HCT116 (cell line): Measurements from ENCODE around the gene ACSL3. TPM values are rescaled to one million over a fixed set of nuclear protein-coding genes. Genes with fewer than 3 reads are reported as not detected.

Source experiments
- ATAC-seq: fragments of 200-7000 bp; cut with Tn5 transposase; 2 replicates; pipeline ENCODE4 v1.9.1; 2020; ENCODE audit warnings: mild to moderate bottlenecking, moderate library complexity
- BruUV-seq: library from RNA; stranded (reverse); fragments of 400-500 nt; replicated peaks from 2 replicates; lab custom pipeline; 2021; lab: Mats Ljungman, UMichigan
- CTCF ChIA-PET: fragments of 300-600 bp; sonication (Branson Sonifier 250); formaldehyde crosslinking; loops from one replicate; lab custom pipeline; 2021; ENCODE audit warnings: antibody characterized with exemption; lab: Charles Lee
- POLR2A ChIA-PET: fragments of 300-600, 350-600 bp; sonication (Branson Sonifier 250); formaldehyde crosslinking; loops from one replicate; lab custom pipeline; 2021; ENCODE audit warnings: antibody characterized with exemption; lab: Charles Lee
- RAD21 ChIA-PET, 2 experiments: fragments of 300-600 bp; sonication (Branson Sonifier 250); formaldehyde crosslinking; loops; one replicate each; lab custom pipeline; 2023; ENCODE audit warnings: low total read pairs in 2 of 2; ENCODE audit not compliant: uncharacterized antibody in 2 of 2, unreplicated experiment in 2 of 2, low non-redundant PET in 1 of 2; lab: Charles Lee
- DNase-seq: peaks from one replicate; pipeline ENCODE4 v3.0.0-alpha.2; 2010; ENCODE audit warnings: low read depth, low spot score
- H2AFZ ChIP-seq: fragments of 200-600 bp; shearing (Covaris generic), sonication (generic); 2 replicates; pipeline ENCODE4 v1.6.1; 2017; ENCODE audit warnings: low read depth, mixed run types, mixed read lengths, antibody characterized with exemption, low read length; ENCODE audit not compliant: poor library complexity, severe bottlenecking
- H3K27ac ChIP-seq: 2 replicates; pipeline ENCODE4 v1.5.1; 2012; ENCODE audit warnings: low read depth, low read length
- H3K27me3 ChIP-seq: fragments of 200-600 bp; sonication (generic); 2 replicates; pipeline ENCODE4 v1.6.1; 2016; ENCODE audit warnings: mixed run types, low read length, mixed read lengths; ENCODE audit not compliant: insufficient read depth
- H3K36me3 ChIP-seq, 2 experiments: fragments of 200-500 bp in 1 of 2; fragments of 200-600 bp in 1 of 2; sonication (Bioruptor generic) in 1 of 2; sonication (generic) in 1 of 2; 2 replicates each; pipeline versions ENCODE4 v1.5.1 to v1.6.1; 2014 to 2016; ENCODE audit warnings: low read length in 2 of 2, inconsistent platforms in 1 of 2, mixed read lengths in 1 of 2, mixed run types in 1 of 2; ENCODE audit not compliant: insufficient read depth in 2 of 2, control insufficient read depth in 1 of 2
- H3K4me1 ChIP-seq, 2 experiments: fragments of 200-600 bp in 1 of 2; sonication (generic) in 1 of 2; 2 replicates each; pipeline versions ENCODE4 v1.5.1 to v1.6.1; 2012 to 2017; ENCODE audit warnings: low read length in 2 of 2, inconsistent platforms in 1 of 2, mild to moderate bottlenecking in 1 of 2, mixed read lengths in 1 of 2, mixed run types in 1 of 2, moderate library complexity in 1 of 2; ENCODE audit not compliant: insufficient read depth in 2 of 2, control insufficient read depth in 1 of 2
- H3K4me2 ChIP-seq: fragments of 200-600 bp; sonication (generic); 2 replicates; pipeline ENCODE4 v1.6.1; 2017; ENCODE audit warnings: mixed run types, low read length, mixed read lengths
- H3K4me3 ChIP-seq, 2 experiments: fragments of 200-600 bp in 1 of 2; sonication (generic) in 1 of 2; replicated peaks in 1 of 2; 2 replicates each; pipeline ENCODE4 v1.5.1; 2011 to 2016; ENCODE audit warnings: low read length in 2 of 2, control low read depth in 1 of 2, low read depth in 1 of 2, mild to moderate bottlenecking in 1 of 2, mixed read lengths in 1 of 2, mixed run types in 1 of 2
- H3K79me2 ChIP-seq: fragments of 200-600 bp; sonication (generic); 2 replicates; pipeline ENCODE4 v1.6.1; 2017; ENCODE audit warnings: mild to moderate bottlenecking, mixed run types, low read length, moderate library complexity, mixed read lengths; ENCODE audit not compliant: insufficient read depth
- H3K9ac ChIP-seq: fragments of 200-600 bp; sonication (generic); 2 replicates; pipeline ENCODE4 v1.6.1; 2016; ENCODE audit warnings: low read length, mixed read lengths
- H3K9me2 ChIP-seq: fragments of 200-600 bp; sonication (generic), shearing (Covaris generic); 2 replicates; pipeline ENCODE4 v1.6.1; 2017; ENCODE audit warnings: mixed run types, mild to moderate bottlenecking, moderate library complexity; ENCODE audit not compliant: insufficient read depth
- H3K9me3 ChIP-seq, 2 experiments: fragments of 200-500 bp in 1 of 2; fragments of 200-600 bp in 1 of 2; sonication (Bioruptor generic) in 1 of 2; sonication (generic) in 1 of 2; 2 replicates each; pipeline ENCODE4 v1.6.1; 2014 to 2017; ENCODE audit warnings: low read length in 2 of 2, mixed read lengths in 2 of 2, inconsistent platforms in 1 of 2, low read depth in 1 of 2, mild to moderate bottlenecking in 1 of 2, mixed run types in 1 of 2, moderate library complexity in 1 of 2; ENCODE audit not compliant: control insufficient read depth in 1 of 2, insufficient read depth in 1 of 2
- H4K20me1 ChIP-seq: fragments of 200-600 bp; sonication (generic), shearing (Covaris generic); 2 replicates; pipeline ENCODE4 v1.6.1; 2017; ENCODE audit warnings: mixed run types, mild to moderate bottlenecking, moderate library complexity; ENCODE audit not compliant: insufficient read depth
- ATF3 ChIP-seq: IDR thresholded peaks from 2 replicates; pipeline ENCODE4 v1.6.1; 2012
- CBX3 ChIP-seq: IDR thresholded peaks from 2 replicates; pipeline ENCODE4 v1.6.1; 2012; ENCODE audit warnings: low read depth
- CEBPB ChIP-seq: IDR thresholded peaks from 2 replicates; pipeline ENCODE4 v1.6.1; 2012; ENCODE audit warnings: low read depth
- CTCF ChIP-seq, 3 experiments: fragments of 200-600 bp in 1 of 3; sonication (generic) in 1 of 3; IDR thresholded peaks in 2 of 3; conservative IDR thresholded peaks in 1 of 3; 2 replicates each; pipeline ENCODE4 v1.5.1; 2012 to 2017; ENCODE audit warnings: low read depth in 2 of 3, low read length in 2 of 3, antibody characterized with exemption in 1 of 3, borderline replicate concordance in 1 of 3, control low read depth in 1 of 3, mild to moderate bottlenecking in 1 of 3, mixed read lengths in 1 of 3, mixed run types in 1 of 3, moderate library complexity in 1 of 3; ENCODE audit not compliant: insufficient read depth in 1 of 3
- EGR1 ChIP-seq: IDR thresholded peaks from 2 replicates; pipeline ENCODE4 v1.6.1; 2012; ENCODE audit warnings: low read depth
- EZH2 ChIP-seq: fragments of 200-600 bp; sonication (generic); IDR thresholded peaks from 2 replicates; pipeline ENCODE4 v1.6.1; 2017; ENCODE audit warnings: antibody characterized with exemption, mixed run types
- FOSL1 ChIP-seq: IDR thresholded peaks from 2 replicates; pipeline ENCODE4 v1.6.1; 2012; ENCODE audit warnings: low read depth
- JUND ChIP-seq: IDR thresholded peaks from 2 replicates; pipeline ENCODE4 v1.6.1; 2012
- MAX ChIP-seq: IDR thresholded peaks from 2 replicates; pipeline ENCODE4 v1.6.1; 2012
- POLR2A ChIP-seq: IDR thresholded peaks from 2 replicates; pipeline ENCODE4 v1.7.0; 2011; ENCODE audit warnings: borderline replicate concordance; ENCODE audit not compliant: insufficient read depth, insufficient read length; ENCODE audit errors: extremely low read depth
- POLR2AphosphoS5 ChIP-seq: IDR thresholded peaks from 2 replicates; pipeline ENCODE4 v1.6.1; 2011; ENCODE audit warnings: mild to moderate bottlenecking, low read depth, low read length, moderate library complexity
- SRF ChIP-seq: IDR thresholded peaks from 2 replicates; pipeline ENCODE4 v1.6.1; 2012; ENCODE audit warnings: low read depth
- TCF7L2 ChIP-seq: IDR thresholded peaks from 2 replicates; pipeline ENCODE4 v1.7.0; 2011; ENCODE audit warnings: borderline replicate concordance, inconsistent platforms; ENCODE audit not compliant: insufficient read depth, insufficient read length; ENCODE audit errors: extremely low read depth
- YY1 ChIP-seq: IDR thresholded peaks from 2 replicates; pipeline ENCODE4 v1.6.1; 2011; ENCODE audit warnings: low read length, low read depth, moderate library complexity, mild to moderate bottlenecking; ENCODE audit not compliant: insufficient replicate concordance; ENCODE audit errors: extremely low read depth
- ZBTB33 ChIP-seq: IDR thresholded peaks from 2 replicates; pipeline ENCODE4 v1.6.1; 2011; ENCODE audit warnings: mild to moderate bottlenecking, low read length, moderate library complexity; ENCODE audit not compliant: insufficient replicate concordance; ENCODE audit errors: extremely low read depth
- ZFX ChIP-seq: fragments of 450-650 bp; IDR thresholded peaks from 2 replicates; pipeline ENCODE4 v1.6.1; 2017
- ZNF274 ChIP-seq: fragments of 200-500 bp; sonication (Bioruptor generic); IDR thresholded peaks from 2 replicates; pipeline ENCODE4 v1.6.1; 2014; ENCODE audit warnings: mild to moderate bottlenecking, low read depth, low read length, inconsistent platforms
- intact Hi-C: fragments of 100-400 bp; cut with micrococcal nuclease; formaldehyde crosslinking; loops from 2 replicates; pipeline ENCODE4 v1.10.0; 2022
- total RNA-seq: library from RNA; stranded (reverse); gene quantifications from one replicate; pipeline ENCODE4 v1.2.1, GENCODE V29; 2021; ENCODE audit not compliant: unreplicated experiment

The ACSL3 gene
- total RNA-seq, 1 experiment from 2014 or later, result 142 TPM

- Histone ChIP-seq H3K9ac (no peak overlapping the region), H3K9me2 (no peaks in the 10 kb centered on the region), H3K4me1 (peaks cover 6 to 21% of the 10 kb centered on the region in 2 experiments; a peak in 2 of 4 replicates)
- CTCF ChIA-PET, result no interaction called here
- no peak for TF ChIP-seq MAX
- TF ChIP-seq ZFX, result no peak
- no peak for TF ChIP-seq JUND
- TF ChIP-seq POLR2A, result no peak
- TF ChIP-seq EZH2, result no peak
- no peak for TF ChIP-seq CTCF (IDR thresholded peaks at IDR 0.05 in 2 of 3, conservative IDR thresholded peaks at IDR 0.05 in 1 of 3; ENCODE audit: borderline replicate concordance in 1 of 3, insufficient read depth in 1 of 3, low read depth in 2 of 3, low read length in 2 of 3)
- no peak for TF ChIP-seq EGR1
- no peak for TF ChIP-seq ZBTB33
- TF ChIP-seq CEBPB, result no peak
- TF ChIP-seq CBX3, result no peak
- no peak for TF ChIP-seq SRF
- no peak for TF ChIP-seq ZNF274
- no peak for TF ChIP-seq YY1
- TF ChIP-seq TCF7L2, result no peak
- TF ChIP-seq POLR2AphosphoS5, result no peak
- TF ChIP-seq ATF3, result no peak
- no peak for TF ChIP-seq FOSL1
- TF ChIP-seq, all 23 proteins: peak for 0
- H3K9me3 ChIP-seq, result no peaks in the 10 kb centered on the region
- intact Hi-C loops, result loop anchor here (10.0 kb wide), 2 partner anchors 548 to 988 kb away; no protein-coding TSS in a partner anchor
- BruUV-seq, result no TSS peak
- no peak for ATAC-seq
- H3K4me2 ChIP-seq, result no peak overlapping the region
- no peaks in the 10 kb centered on the region for H3K36me3 ChIP-seq
- H3K79me2 ChIP-seq, result no peaks in the 10 kb centered on the region
- no peaks in the 10 kb centered on the region for H4K20me1 ChIP-seq
- H2AFZ ChIP-seq, result no peak overlapping the region
- ChIA-PET RAD21 (no interaction called here), POLR2A (no interaction called here)
- no peak overlapping the region for H3K4me3 ChIP-seq
- no peaks in the 10 kb centered on the region for H3K27me3 ChIP-seq
- DNase-seq, result no peak
- H3K27ac ChIP-seq, result no peak overlapping the region
These were observed 115.8 kb downstream of the ACSL3 start for GRCh38 chr2:222976521-222977061.
